ENCODE measurements around the gene TSKS.

TSKS gene

DNA sequence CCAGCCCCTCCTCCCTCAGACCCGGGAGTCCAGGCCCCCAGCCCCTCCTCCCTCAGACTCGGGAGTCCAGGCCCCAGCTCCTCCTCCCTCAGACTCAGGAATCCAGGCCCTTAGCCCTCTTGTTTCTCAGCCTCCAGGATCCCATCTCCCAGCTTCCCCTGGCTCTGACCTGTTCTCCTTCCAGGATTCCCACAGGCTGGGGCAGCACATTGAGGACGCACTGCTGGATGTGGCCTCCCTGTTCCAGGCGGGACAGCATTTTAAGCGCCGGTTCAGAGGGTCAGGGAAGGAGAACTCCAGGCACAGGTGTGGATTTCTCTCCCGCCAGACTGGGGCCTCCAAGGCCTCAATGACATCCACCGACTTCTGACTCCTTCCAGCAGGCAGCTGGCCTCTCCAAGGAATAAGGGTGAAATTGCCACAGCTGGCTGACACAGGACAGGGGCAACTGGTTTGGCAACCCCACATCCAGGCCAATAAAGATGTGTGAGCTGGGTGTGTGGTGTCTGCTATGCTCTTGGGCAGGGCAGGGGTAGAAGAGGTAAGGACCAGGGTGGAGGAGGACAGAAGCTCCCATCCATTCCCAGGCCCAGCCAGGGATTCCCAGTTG is 49.8 kb downstream of the TSKS start:
- ChIA-PET POLR2A (interaction anchor here (0.6 kb wide), 1 partner anchor 1332 kb away, joined by 3 read pairs; no protein-coding TSS in a partner anchor), CTCF (interaction anchor here (0.6 to 0.7 kb wide), 2 partner anchors 32 to 35 kb away, joined by 3 to 4 read pairs; no protein-coding TSS in a partner anchor)
- no peaks in the 10 kb centered on the region for H3K9me3 ChIP-seq (ENCODE audit: control insufficient read depth, insufficient read depth, low read depth, low read length)
- TF ChIP-seq GLI4 (tag by site-specific recombination; IDR thresholded peaks at IDR 0.05) (no peak), GLIS2 (tag by site-specific recombination; IDR thresholded peaks at IDR 0.05) (no peak), ZNF223 (tag by site-specific recombination; IDR thresholded peaks at IDR 0.05) (no peak), KLF16 (tag by site-specific recombination; IDR thresholded peaks at IDR 0.05) (no peak), ZNF830 (tag by site-specific recombination; IDR thresholded peaks at IDR 0.05; ENCODE audit: low read depth) (no peak), HOXC10 (CRISPR knock-in tag; IDR thresholded peaks at IDR 0.05) (no peak), ZNF707 (tag by site-specific recombination; IDR thresholded peaks at IDR 0.05) (no peak), ZNF146 (tag by site-specific recombination; IDR thresholded peaks at IDR 0.05) (no peak), TRIM28 (IDR thresholded peaks at IDR 0.05; ENCODE audit: borderline replicate concordance, low read length) (no peak), YY1 (tag by site-specific recombination; IDR thresholded peaks at IDR 0.05) (no peak), ZBTB7A (tag by site-specific recombination; IDR thresholded peaks at IDR 0.05; ENCODE audit: low read depth) (no peak), HOXD13 (CRISPR knock-in tag; IDR thresholded peaks at IDR 0.05; ENCODE audit: borderline replicate concordance) (no peak), ZNF133 (tag by site-specific recombination; IDR thresholded peaks at IDR 0.05) (no peak), RBAK (tag by site-specific recombination; IDR thresholded peaks at IDR 0.05) (no peak), ZNF335 (tag by site-specific recombination; conservative IDR thresholded peaks at IDR 0.05) (no peak), KLF7 (tag by site-specific recombination; IDR thresholded peaks at IDR 0.05; ENCODE audit: borderline replicate concordance) (no peak)
- TF ChIP-seq, protein P1, sequence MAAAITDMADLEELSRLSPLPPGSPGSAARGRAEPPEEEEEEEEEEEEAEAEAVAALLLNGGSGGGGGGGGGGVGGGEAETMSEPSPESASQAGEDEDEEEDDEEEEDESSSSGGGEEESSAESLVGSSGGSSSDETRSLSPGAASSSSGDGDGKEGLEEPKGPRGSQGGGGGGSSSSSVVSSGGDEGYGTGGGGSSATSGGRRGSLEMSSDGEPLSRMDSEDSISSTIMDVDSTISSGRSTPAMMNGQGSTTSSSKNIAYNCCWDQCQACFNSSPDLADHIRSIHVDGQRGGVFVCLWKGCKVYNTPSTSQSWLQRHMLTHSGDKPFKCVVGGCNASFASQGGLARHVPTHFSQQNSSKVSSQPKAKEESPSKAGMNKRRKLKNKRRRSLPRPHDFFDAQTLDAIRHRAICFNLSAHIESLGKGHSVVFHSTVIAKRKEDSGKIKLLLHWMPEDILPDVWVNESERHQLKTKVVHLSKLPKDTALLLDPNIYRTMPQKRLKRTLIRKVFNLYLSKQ (tag by site-specific recombination; IDR thresholded peaks at IDR 0.05; ENCODE audit: borderline replicate concordance) = no peak
- H3K4me3 ChIP-seq (ENCODE audit: low read depth, low read length) = no peak overlapping the region
- no peaks in the 10 kb centered on the region for H3K36me3 ChIP-seq (ENCODE audit: control insufficient read depth in 2 of 2, insufficient read depth in 1 of 2, low read length in 2 of 2)
- H3K4me1 ChIP-seq (ENCODE audit: control insufficient read depth, insufficient read depth, low read length) = no peaks in the 10 kb centered on the region
- no peak overlapping the region for H3K27ac ChIP-seq (ENCODE audit: extremely low read depth, low read depth, low read length)

GRCh38 chr19:49712397-49712859 is 50.7 kb downstream of the TSKS start:
- H3K9me3 ChIP-seq (ENCODE audit: control insufficient read depth, insufficient read depth, low read depth, low read length) = no peaks in the 10 kb centered on the region
- H3K4me1 ChIP-seq (ENCODE audit: control insufficient read depth, insufficient read depth, low read length) = no peaks in the 10 kb centered on the region
- H3K4me3 ChIP-seq (ENCODE audit: low read depth, low read length) = no peak overlapping the region
- ChIA-PET CTCF (interaction anchor here (0.6 kb wide), 1 partner anchor 34 kb away, joined by 3 read pairs; no protein-coding TSS in a partner anchor), POLR2A (interaction anchor here (0.6 kb wide), 1 partner anchor 1331 kb away, joined by 3 read pairs; no protein-coding TSS in a partner anchor)
- no peak overlapping the region for H3K27ac ChIP-seq (ENCODE audit: extremely low read depth, low read depth, low read length)
- H3K36me3 ChIP-seq (ENCODE audit: control insufficient read depth in 2 of 2, insufficient read depth in 1 of 2, low read length in 2 of 2) = no peaks in the 10 kb centered on the region
- TF ChIP-seq ZNF366 (tag by site-specific recombination; conservative IDR thresholded peaks at IDR 0.05) = no peak
- TF ChIP-seq ZBTB17 (tag by site-specific recombination; IDR thresholded peaks at IDR 0.05) = peak; percentile 82
- peak; percentile 100 for TF ChIP-seq KLF8 (tag by site-specific recombination; IDR thresholded peaks at IDR 0.05)
- no peak for TF ChIP-seq TCF7L2 (IDR thresholded peaks at IDR 0.05; ENCODE audit: borderline replicate concordance, low read depth, low read length)
- no peak for TF ChIP-seq ZNF302 (tag by site-specific recombination; IDR thresholded peaks at IDR 0.05; ENCODE audit: low read depth)
- TF ChIP-seq SCRT1 (tag by site-specific recombination; IDR thresholded peaks at IDR 0.05; ENCODE audit: borderline replicate concordance) = no peak
- no peak for TF ChIP-seq ZNF621 (tag by site-specific recombination; IDR thresholded peaks at IDR 0.05)
- TF ChIP-seq ZNF558 (tag by site-specific recombination; IDR thresholded peaks at IDR 0.05) = no peak
- no peak for TF ChIP-seq ZNF670 (tag by site-specific recombination; IDR thresholded peaks at IDR 0.05; ENCODE audit: low read depth)
- no peak for TF ChIP-seq REST (tag by site-specific recombination; IDR thresholded peaks at IDR 0.05)
- TF ChIP-seq YY1 (tag by site-specific recombination; IDR thresholded peaks at IDR 0.05) = no peak
- no peak for TF ChIP-seq HOXC10 (CRISPR knock-in tag; IDR thresholded peaks at IDR 0.05)
- TF ChIP-seq GLIS1 (tag by site-specific recombination; IDR thresholded peaks at IDR 0.05) = no peak
- no peak for TF ChIP-seq ZNF214 (tag by site-specific recombination; IDR thresholded peaks at IDR 0.05; ENCODE audit: borderline replicate concordance)
- TF ChIP-seq ZFP37 (tag by site-specific recombination; IDR thresholded peaks at IDR 0.05) = no peak
- TF ChIP-seq HOXD13 (CRISPR knock-in tag; IDR thresholded peaks at IDR 0.05; ENCODE audit: borderline replicate concordance) = no peak
- no peak; the same call in 1 of the 2 replicates for TF ChIP-seq IKZF3 (tag by site-specific recombination; IDR thresholded peaks at IDR 0.05)
- TF ChIP-seq BCL11A (tag by site-specific recombination; IDR thresholded peaks at IDR 0.05; ENCODE audit: low read depth) = peak; percentile 56; the same call in 1 of the 2 replicates
- TF ChIP-seq ZBTB7A (tag by site-specific recombination; IDR thresholded peaks at IDR 0.05; ENCODE audit: low read depth) = no peak
- no peak for TF ChIP-seq ZNF626 (tag by site-specific recombination; IDR thresholded peaks at IDR 0.05)
